HG03354 (cell line): ENCODE measurements around the gene BTBD9.

ENCODE experiments used
- ATAC-seq: cut with Tn5 transposase; IDR thresholded peaks from one replicate; pipeline ENCODE4 v1.9.1; 2021; ENCODE audit warnings: mild to moderate bottlenecking; ENCODE audit not compliant: unreplicated experiment, poor library complexity, severe bottlenecking

The BTBD9 gene

DNA sequence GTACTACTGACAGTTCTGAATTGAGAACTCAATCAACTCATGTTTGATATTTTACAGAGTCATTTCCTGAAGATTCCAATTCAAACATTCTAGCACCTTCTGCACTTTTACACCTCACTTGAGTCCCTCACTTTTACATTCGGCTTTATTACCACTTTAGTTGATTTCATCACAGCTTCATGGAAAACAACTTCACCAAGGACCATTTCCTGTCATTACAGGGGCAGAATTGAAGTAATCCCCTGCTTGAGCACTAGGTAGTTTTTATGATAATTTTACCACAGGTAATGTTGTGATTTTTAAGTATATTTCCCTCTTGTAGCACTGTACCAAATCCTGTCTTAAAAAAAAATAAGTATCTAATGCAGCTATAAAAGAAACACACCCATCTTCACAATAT is 312.9 kb downstream of the BTBD9 start:
- ATAC-seq, result no peak

DNA sequence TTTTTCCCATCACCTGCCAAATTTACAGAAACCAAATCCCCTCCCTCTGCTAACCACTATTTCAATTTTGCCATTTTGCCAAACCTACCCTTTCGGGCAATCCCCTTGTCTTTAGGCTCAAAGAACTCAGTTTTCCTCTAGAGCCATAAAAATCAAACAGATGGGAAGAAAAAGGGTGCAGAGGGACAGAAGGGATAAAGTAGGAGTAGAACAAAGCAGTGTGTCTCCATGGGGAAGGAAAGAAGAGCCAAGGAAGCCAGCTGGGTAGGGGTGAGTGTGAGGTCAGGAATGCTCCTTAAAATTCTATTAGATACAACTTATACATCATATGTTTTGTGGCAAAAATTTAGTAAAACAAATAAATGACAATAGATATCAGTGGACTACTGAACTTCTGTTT is 316.5 kb downstream of the BTBD9 start:
- no peak for ATAC-seq

DNA sequence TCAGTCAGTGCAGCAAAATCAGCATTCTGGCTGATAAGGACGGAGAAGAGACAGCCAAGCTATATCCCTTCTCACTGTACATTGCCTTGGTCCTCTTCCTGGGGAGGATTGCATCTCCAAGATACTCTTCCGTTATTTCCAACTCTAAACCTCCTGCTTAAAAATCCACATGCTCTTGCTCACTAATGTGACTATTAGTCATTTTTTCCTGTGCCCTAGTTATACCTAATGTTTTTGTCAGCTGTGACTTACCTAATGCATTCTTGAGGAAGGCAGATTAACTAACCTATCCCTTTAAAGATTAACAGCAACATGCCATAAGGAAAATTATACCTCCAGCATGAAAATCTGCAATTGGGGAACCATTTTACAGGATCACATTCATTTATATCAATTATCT is 317.6 kb downstream of the BTBD9 start:
- ATAC-seq, result no peak

DNA sequence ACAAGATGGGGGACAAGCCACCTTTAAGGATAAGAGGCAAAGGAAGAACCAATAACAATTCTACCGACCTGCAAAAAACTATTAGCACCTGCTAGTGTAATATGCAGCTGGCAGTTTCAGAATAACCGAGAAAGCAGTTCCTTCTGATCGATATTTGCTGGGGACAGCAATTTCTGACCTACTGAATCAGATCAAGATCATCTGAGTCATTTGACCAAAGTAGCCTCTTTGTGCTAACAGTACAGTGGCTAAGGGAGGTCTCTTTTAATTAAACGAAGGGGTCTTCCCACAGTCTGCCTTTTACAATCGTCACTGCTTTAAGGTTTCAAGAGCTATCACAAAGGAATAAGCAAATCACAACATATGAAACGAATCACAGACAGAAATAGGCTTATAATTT is 318.9 kb downstream of the BTBD9 start:
- peak; percentile 76 for ATAC-seq

DNA sequence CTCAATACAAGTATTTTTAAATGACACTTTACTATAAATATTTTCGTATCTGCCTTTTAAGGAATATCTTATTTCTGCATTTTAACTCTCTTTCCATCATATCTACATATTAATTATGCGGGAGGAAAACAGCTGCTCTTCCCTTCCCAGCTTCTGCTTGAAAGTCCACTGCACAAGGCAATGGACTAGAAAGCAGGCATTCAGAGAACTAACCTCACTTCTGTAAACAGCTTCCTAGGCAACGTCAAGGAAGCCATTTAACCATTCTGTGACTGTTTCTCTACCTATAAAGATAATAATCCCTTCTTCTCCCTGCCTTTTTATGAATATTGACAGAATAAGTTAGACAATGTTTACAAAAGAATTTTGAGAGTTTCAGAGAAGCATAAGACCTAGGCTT is 319.4 kb downstream of the BTBD9 start:
- ATAC-seq, result no peak

DNA sequence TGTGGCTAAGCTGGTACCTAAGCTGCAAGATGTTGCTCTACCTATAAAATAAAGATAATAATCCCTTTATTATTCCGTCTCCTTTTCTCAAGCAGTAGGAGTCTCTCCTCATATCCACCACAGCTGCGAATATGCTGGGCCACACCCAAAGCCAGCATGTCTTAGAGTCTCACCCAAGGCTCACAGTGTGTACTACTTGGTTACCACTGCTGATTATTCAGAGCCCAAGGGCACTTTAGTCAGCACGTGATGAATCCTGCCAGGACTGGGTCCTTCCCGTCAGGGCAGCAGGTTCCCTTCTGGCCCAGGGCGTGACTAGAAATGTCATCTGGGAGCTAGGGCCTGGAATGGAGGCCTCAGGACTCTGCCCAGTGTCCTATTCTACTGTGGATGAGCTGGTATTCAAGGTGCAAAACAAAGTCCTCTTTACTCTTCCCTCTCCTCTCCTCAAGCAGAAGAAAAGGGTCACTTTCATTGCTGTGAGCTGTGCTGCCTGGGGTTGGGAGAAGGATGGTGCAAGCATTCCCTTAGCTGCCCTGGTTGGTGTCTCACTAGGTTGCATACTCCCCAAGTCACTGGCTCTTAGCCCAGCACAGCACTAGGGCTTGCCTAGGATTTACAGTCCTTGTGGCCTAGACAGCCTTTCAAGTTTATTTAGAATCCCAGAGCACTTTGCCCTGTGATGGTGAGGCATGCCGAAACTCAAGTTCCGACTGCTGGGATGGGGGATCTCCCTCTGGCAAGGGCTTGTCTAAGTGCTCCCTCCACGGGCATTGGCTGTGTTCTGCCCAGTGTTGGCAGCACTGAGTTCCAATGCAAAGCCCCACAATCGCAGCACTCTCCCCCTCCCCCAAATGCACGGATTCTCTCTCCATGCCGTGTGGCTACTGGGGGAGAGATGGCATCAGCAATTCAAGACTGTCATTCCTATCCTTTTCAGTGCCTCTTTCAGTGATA is 320.2 kb downstream of the BTBD9 start:
- ATAC-seq, result no peak

DNA sequence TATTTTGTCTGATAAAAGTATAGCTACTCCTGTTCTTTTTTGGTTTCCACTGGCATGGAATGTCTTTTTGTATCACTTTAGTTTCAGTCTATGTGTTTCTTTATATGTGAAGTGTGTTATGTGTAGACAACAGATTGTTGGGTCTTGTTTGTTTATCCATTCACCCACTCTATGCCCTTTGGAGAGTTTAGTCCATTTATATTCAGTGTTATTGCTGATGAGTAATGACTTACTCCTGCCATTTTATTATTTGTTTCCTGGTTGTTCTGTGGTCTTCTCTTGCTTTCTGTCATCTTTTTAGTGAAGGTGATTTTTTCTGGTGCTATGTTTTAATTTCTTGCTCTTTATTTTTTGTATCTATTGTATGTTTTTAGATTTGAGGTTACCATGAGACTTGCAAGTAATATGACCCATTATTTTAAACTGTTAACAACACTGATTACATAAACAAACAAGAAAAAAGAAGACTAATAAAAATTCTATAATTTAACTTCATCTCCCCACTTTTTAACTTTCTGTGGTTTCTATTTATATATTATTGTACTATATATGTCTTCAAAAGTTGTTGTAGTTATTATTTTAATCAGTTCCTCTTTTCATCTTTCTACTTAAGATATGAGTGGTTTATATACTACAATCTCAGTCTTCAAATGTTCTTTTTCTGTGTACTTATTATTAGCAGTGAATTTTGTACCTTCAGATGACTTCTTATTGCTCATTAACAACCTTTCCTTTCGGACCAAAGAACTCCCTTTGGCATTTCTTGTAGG is 323.4 kb downstream of the BTBD9 start:
- no peak for ATAC-seq

DNA sequence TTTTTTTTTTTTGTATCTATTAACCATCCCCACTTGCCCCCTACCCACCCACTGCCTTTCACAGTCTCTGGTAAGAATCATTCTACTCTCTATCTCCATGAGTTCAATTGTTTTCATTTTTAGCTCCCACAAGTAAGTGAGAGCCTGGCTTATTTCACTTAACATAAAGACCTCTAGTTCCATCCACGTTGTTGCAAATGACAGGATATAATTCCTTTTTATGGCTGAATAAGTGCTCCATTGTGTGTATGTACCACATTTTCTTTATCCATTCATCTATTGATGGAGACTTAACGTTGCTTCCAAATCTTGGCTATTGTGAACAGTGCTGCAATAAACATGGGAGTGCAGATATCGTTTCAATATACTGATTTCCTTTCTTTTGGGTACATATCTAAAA is 328.5 kb downstream of the BTBD9 start:
- no peak for ATAC-seq

DNA sequence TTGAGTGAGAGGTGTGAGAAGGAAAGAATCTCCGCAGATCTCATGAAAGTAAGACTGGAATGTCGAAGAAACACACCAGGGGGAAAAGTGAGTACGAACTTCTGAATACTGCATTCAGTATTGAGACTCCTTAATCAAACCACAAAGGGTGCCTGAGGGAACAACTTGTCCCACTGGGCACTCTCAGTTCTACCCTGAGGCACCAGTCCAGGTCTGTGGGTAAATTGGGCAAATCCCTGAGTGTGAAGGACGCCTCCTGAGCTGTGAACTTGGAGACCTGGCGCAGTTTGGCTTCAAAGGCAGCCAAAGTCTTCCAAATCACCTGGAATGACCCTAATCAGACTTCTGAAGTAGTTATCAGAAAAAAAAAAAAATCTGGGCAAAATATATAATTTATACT is 329.7 kb downstream of the BTBD9 start:
- ATAC-seq, result no peak

DNA sequence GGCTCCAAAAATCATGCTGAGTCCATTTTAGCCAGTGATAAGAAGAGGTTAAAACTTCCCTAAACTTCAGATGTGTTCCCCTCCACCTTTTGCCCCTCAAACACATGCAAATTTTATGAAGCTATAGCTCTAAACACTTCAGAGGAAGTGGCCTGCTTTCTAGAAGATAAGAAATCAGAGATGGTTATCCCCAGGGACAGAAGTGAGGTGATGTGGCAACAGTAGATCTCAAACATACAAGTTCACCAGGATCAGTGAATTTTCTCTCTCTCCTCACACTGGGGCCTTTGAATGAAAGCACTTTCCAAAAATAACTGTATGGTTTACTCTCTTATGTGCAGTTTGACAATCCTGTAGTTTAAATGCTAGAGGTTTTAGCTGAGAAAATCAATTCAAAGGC is 332.0 kb downstream of the BTBD9 start:
- peak; percentile 79 for ATAC-seq

DNA sequence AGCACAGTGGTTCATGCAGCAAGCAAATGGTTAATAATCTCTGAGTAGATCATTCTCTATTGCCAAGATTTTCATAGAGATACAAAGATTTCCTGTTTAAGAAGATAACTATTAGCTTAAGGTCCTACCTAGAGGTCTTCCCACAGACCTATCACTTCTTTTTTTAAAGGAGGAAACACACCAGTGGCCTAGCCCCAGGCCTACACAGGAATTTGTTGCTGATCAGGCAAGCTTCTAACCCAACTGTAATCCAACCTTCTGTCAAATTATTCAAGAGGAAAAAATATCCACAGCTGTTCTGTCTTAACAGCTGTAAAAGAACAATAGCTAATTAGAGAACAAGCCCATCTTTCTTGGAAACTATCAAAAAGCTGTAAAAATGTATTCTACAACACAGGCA is 332.8 kb downstream of the BTBD9 start:
- ATAC-seq, result peak; percentile 43

DNA sequence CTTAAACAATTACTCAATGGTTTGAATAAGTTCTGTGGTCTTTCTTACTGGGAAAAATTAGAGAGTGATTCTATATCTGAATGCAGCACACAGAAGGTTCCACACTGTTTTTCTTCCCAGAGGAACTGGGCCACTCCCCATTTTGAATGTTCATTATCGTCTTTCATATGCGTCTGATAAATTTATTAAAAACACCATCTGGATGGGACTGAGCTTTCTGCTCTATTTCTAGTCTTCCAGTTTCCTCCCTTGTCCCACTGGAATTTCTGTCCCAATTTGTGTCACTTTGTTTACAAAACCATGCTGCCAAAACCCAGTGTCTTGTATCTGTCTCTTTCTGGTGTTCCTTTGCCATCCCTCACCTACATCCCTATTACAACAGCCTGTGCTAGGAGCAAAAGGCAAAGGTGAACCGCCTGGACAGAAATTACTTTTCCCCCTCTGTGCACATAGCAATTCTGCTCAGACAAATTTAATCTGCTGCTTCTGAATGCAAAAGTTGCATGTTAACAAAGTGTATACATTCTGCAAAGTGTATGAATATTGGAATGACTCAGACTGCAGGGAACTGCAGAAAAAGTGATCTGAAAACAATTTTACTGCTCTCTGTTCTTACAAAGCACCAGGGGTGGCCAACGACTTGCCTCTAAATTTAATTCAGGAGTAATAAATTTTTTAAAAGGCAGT is 333.6 kb downstream of the BTBD9 start:
- ATAC-seq, result peak; percentile 53

DNA sequence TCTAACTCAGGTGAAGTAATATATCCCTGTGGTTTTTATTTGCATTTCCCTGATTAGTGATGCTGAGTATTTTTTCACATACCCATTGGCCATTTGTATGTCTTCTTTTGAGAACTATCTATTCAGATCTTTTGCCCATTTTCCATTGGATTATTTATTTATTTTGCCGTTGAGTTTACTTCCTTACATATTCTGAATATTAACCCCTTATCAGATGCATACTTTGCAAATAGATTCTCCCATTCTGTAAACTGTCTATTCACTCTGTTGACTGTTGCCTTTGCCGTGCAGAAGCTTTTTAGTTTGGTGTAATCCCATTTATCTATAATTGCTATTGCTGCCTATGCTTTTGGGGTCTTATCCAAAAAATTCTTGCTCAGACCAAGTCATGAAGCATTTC is 336.9 kb downstream of the BTBD9 start:
- no peak for ATAC-seq

DNA sequence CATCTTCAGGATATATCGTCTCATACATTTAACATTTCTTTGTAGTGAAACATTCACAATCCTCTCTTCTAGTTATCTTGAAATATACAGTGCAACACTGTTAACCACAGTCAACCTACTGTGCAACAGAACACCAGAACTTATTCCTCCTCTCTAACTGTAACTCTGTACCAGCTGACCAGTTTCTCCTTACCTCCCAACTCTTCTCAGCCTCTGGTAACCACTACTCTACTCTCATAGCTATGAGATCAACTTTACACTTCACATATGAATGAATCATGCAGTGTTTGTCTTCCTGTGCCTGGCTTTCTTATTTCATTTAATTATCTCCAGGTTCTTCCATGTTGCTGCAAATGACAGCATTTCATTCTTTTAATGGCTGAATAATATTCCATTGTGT is 337.6 kb downstream of the BTBD9 start:
- ATAC-seq, result no peak

DNA sequence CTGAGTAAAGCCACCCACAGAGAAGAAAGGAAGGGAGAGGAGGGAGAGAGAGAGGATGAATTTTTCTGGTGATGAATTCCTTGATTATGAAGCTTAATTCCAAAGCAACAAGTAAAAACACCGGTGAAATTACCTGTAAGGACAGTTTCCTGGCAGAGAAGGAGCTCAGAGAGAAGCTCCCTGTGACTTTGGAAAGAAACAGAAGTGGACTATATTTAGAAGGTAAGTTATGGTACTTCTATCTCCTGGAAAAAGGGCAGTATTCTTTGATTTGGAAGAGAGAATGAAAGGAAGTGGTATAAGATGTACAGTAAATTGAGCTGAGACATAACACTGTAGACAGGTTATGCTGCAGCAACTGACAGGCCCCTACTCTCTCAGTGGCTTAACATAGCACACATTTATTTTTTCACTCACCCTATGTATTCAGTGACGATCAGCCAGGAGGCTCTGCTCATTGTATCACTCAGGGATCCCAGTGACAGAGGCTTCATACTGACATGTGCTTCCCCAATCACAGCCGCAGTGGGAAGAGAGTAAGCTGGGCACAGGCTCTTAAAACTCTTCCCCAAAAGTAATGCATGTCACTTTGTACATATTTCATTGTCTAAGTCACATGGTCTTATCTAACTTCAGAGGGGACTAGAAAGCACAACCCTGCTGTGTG is 349.5 kb downstream of the BTBD9 start:
- ATAC-seq, result no peak

DNA sequence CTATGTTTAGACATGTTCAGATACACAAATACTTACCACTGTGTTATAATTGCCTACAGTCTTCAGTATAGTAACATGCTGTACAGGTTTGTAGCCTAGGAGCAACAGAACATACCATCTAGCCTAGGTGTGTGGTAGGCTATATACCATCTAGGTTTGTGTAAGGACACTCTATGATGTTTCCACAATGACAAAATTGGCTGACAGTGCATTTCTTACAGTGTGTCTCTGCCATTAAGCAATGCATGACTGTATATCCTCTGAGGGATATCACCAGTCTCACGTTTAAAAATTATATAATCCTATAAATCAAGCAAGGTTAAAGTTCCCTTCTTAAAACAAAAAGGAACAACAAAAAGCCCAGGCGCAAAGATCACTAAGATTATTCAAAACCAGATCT is 352.2 kb downstream of the BTBD9 start:
- no peak for ATAC-seq

DNA sequence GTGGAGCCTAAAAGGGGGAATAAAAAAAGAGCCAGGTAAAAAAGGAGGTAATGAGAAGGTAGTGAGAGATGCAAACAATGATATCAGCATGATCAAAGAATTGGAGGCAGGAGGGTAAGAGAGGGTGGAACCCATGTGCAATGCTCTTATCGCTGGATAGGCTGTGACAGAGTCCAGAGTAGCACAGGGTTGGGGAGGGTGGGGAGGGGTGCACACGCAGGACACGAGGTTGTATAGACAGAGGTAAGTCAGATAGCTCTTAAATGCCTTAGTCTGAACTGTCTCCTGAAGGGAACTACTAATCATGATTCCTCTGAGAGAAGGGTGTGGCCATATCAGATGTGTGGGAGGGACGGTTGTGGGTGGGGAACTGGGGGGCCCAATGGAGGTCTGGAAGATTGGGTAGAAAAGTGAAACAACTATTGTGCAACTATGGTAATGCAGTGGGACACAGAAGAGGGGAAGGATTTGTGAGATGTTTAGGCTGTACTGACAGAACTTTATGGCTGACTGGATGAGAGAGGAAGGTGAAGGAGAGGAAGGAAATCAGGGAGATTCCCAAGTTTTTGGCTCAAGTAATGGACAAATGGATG is 354.8 kb downstream of the BTBD9 start:
- no peak for ATAC-seq

DNA sequence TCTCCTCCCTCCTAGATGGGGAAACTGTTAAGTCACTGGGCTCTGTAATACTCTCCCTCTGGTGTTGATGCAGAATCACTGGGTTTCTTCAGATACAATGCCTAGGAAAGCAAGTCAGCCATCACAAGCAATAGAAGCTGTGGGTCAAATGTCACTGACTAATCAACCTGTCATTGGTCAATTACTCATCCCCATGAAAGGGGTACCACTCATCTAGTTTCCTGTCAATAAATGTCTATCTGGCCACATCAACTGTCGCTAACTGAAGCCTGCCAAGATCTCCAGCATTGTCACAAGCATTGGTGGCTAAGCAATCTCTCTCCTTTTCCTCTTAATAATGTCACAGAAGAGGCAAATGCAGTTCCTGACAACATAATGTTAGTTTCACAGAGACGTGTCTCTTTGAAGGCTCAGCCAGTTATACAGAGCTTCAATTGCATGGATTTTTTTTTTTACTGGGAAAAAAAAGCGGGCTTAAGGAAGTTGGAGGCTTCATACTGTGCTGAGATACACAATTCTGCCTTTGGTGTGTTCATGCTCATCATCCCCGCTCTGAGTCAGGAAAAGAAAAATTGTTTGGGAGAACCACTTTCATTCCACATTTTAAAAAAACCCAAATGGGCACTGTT is 355.9 kb downstream of the BTBD9 start:
- no peak for ATAC-seq

DNA sequence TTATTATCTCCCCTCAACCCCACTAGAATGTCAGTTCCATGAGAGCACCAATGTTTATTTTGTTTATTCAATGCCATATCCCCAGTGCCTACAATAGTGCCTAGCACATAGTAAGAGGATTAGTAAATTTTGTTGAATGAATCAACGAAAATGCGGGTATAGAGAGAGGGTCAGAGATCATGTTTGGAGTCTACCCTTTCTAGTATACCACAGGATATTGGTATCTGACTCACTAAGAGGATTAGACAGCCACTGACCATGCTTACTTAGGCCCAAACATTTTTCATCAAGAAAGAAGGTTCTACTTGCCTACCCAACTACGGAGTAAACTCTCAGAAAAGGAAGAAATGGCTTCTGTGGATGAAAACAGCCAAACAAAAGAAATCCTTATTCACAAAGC is 356.8 kb downstream of the BTBD9 start:
- ATAC-seq, result no peak
